VCaP (cell line): Measurements from ENCODE around the gene PPP1R14C.

Experiments used
- H3K27ac ChIP-seq: fragments of 450-650 bp; 2 replicates; pipeline ENCODE4 v1.5.1; 2017
- CTCF ChIP-seq: fragments of 450-650 bp; conservative IDR thresholded peaks from 2 replicates; pipeline ENCODE4 v1.5.1; 2017; ENCODE audit warnings: mild to moderate bottlenecking, moderate library complexity

Gene PPP1R14C

GRCh38 chr6:150156460-150156859 is 13.6 kb downstream of the PPP1R14C start:
- no peak for TF ChIP-seq CTCF
- no peak overlapping the region for H3K27ac ChIP-seq

GRCh38 chr6:150157081-150157480 is 14.2 kb downstream of the PPP1R14C start:
- H3K27ac ChIP-seq: no peak overlapping the region
- TF ChIP-seq CTCF: no peak

- TF ChIP-seq CTCF: no peak
- H3K27ac ChIP-seq: no peak overlapping the region
Measured at GRCh38 chr6:150159757-150160156, 16.9 kb downstream of the PPP1R14C start.

GRCh38 chr6:150163970-150164369 is 21.1 kb downstream of the PPP1R14C start:
- no peak overlapping the region for H3K27ac ChIP-seq
- no peak for TF ChIP-seq CTCF

GRCh38 chr6:150165020-150165702 is 22.3 kb downstream of the PPP1R14C start:
- H3K27ac ChIP-seq: no peak overlapping the region
- no peak for TF ChIP-seq CTCF

GRCh38 chr6:150167479-150167873 is 24.6 kb downstream of the PPP1R14C start:
- H3K27ac ChIP-seq: no peak overlapping the region
- TF ChIP-seq CTCF: no peak

- TF ChIP-seq CTCF: no peak
- H3K27ac ChIP-seq: no peak overlapping the region
Measured at GRCh38 chr6:150169181-150169580, 26.3 kb downstream of the PPP1R14C start.
